NCI-H2196 treated with DMSO at 0.1 percent for 48 hours (cell line): ENCODE results near the gene RHOB.
"Not testable (repeated sequence)": the region's sequence is repeated elsewhere in the genome, so short reads cannot be mapped to it uniquely, and the experiment has no call there.

Experiments
- DNase-seq: peaks from one replicate; lab custom pipeline; 2025; ENCODE audit not compliant: unreplicated experiment; lab: John Stamatoyannopoulos, UW

Gene RHOB

GRCh38 chr2:20451761-20452499 lies 5.1 kb downstream of the RHOB start:
- no peak for DNase-seq

GRCh38 chr2:20452551-20452950 lies 5.7 kb downstream of the RHOB start:
- no peak for DNase-seq

- DNase-seq = no peak
Measured at GRCh38 chr2:20453087-20453486, 6.2 kb downstream of the RHOB start.

- DNase-seq = no peak
Measured at GRCh38 chr2:20454036-20454981, 7.4 kb downstream of the RHOB start.

DNA sequence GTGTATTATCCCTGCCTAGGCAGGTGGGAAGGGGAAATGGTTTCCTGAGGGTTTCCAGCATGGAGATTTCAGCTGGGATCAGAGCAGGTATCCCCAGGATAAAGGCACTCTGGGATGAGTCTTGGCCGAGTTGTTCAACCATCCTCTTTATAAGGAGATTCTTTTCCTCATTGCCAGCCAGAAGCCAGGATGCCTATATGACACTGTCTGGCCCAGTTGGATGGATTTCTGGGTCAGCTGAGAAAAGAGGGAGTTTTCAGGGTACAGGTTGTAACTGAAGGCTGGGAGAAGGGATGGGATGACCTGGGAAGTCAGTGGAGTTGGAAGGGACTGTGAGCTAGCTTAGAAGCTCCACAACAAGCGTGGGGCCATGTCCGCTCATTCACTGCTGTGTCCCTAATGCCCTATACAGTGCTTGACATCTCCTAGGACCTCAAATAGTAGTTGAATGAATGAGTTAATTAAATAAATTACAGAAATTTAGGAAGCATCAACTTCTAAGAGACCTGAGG lies 8.3 kb downstream of the RHOB start:
- no peak for DNase-seq

- no peak for DNase-seq
Measured at GRCh38 chr2:20456116-20456571, 9.3 kb downstream of the RHOB start.

GRCh38 chr2:20456636-20457426 lies 10.0 kb downstream of the RHOB start:
- no peak for DNase-seq

DNA sequence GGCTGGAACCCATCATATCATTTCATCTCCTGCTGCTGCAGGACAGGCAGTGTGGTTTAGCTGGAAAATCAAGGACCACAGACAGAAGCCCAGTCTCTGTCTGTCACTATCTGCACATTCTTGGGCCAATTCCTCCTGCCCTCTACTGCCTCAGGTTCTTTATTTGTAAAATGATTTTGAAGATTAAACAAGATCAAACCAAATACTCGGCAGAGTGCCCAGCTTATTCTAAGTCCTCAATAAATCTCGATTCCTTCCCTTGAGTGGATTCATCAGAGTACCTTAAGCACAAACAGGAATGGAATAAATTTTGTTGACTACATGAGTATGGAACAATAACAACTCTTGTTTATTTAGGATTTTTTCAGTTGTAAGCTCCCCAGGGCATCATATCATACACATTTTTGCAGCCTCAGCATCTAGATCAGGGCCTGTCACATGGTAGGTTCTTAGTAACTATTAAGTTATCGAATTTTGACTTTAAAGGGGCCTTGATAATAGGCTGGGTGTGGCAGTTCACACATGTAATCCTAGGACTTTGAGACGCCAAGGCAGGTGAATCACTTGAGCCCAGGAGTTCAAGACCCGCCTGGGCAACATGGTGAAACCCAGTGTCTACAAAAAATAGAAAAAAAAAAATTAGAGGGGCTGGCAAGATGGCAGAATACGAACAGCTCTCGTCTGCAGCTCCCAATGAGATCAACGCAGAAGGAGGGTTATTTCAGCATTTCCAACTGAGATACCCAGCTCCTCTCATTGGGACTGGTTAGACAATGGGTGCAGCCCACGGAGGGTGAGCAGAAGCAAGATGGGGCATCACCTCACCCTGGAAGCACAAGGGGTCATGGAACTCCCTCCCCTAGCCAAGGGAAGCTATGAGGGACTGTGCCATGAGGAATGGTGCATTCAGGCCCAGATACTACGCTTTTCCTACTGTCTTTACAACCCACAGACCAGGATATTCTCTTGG lies 11.1 kb downstream of the RHOB start:
- no peak for DNase-seq

GRCh38 chr2:20458737-20459484 lies 12.0 kb downstream of the RHOB start:
- DNase-seq = not testable (repeated sequence)

- peak; percentile 65 for DNase-seq
Measured at GRCh38 chr2:20465716-20466394, 19.0 kb downstream of the RHOB start.

DNA sequence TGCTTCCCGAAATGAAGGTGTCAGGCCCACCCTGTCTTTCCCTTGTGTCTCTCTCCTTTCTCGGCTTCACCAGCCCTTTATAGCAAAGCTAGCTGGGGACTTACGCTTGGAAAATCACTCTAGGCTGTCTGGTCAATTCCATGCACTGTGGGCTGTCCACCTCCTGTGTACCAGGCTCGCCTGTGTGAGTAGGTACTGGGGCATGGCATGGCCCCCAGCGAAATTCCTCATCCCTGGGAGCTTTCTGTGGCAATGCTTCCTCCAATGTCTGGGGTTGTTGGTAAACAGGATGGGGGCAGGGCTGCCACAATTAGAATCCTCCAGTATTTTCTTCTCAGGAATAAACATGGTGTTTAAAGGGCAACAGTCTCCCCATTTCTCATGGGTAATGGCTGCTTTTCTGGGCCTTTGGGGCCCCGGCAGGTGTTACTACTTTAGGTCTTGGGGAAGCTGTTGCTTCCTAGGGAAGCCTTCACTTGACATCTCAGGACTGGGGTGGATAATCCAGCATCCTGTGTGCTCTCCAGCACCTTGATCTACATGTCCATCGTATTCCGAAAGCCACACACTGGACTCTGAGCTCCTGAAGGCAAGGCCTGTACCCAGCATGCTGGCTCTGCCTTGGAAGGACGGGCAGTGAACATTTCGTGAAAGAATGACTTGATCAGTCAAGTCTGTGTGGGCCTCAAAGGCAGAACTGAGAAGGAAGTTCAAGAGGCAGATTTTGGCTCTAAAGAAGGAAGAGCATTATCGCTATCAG lies 21.1 kb downstream of the RHOB start:
- DNase-seq = no peak

DNA sequence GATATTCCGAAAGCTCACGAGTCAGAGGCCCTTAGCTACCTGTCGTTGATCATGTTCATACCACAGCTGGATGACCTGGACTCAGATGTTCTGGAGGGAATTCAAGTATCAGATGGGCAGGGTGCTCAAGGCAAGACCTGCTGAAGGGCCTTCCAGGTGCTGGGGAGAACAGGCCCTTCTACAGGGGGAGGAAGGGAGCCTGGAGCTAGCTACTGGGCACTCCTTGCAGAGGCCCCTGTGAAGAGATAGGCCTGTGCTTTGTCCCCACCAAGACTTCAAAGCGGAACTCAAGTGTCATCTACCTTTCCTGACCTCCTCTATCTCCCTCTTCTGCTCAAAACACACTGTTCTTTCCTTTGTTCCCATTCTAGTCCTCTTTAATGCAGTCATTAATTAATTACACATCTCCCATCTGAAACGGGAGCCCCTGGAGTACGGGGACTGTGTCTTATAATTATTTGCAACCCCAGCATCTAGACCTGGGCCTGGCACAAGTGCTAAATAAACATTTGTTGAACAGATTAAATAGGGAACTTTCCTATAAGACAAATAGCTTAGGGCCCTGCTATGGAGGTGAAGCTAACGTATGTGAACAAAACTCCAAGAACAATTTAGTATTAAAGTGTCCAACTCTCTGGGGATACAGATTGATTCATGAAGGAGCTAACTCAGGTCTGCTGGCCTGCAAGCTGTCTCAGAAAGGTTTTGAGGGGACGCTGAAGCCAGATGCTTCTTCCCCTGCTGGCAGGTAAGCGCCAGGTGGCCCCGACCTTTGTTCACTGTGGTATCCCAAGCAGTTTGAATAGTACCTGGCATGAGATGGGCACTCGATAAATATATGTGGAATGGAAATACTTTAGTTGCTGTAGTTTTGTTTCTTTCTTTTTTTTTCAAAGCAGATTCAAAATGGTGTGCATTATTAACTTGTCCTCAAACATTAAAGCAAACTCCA lies 22.0 kb downstream of the RHOB start:
- no peak for DNase-seq

- no peak for DNase-seq
Measured at GRCh38 chr2:20469595-20469994, 22.7 kb downstream of the RHOB start.

DNA sequence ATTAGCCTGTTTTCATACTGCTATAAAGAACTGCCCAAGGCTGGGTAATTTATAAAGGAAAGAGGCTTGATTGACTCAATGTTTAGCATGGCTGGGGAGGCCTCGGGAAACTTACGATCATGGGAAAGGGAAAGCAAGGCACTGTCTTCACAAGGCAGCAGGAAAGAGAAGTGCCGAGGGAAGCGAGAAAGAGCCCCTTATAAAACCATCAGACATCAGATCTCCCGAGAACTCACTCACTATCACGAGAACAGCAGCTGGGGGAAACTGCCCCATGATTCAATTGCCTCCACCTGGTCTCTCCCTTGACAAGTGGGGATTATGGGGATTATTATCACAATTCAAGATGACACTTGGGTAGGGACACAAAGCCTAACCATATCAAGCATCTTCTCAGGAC lies 23.3 kb downstream of the RHOB start:
- DNase-seq = no peak

GRCh38 chr2:20471148-20471547 lies 24.3 kb downstream of the RHOB start:
- no peak for DNase-seq

- no peak for DNase-seq
Measured at GRCh38 chr2:20471902-20472559, 25.2 kb downstream of the RHOB start.
